HL-60 (cell line): ENCODE data around the gene INSL3.

Source experiments
- DNase-seq, 2 experiments: peaks; one replicate each; pipeline ENCODE4 v3.0.0-alpha.2; 2010 to 2020; ENCODE audit warnings: low read depth in 1 of 2, low spot score in 1 of 2
- H3K27ac ChIP-seq: fragments of 250-450 bp; sonication (Bioruptor Pico); replicated peaks from 2 replicates; pipeline ENCODE4 v1.5.1; 2020; ENCODE audit warnings: mild to moderate bottlenecking, moderate library complexity
- H3K27me3 ChIP-seq: fragments of 250-450 bp; sonication (Bioruptor Pico); 2 replicates; pipeline ENCODE4 v1.5.1; 2021; ENCODE audit warnings: mild to moderate bottlenecking, moderate library complexity; ENCODE audit not compliant: insufficient read depth, poor library complexity, severe bottlenecking
- H3K4me3 ChIP-seq: replicated peaks from 2 replicates; pipeline ENCODE4 v1.5.1; 2011; ENCODE audit warnings: mild to moderate bottlenecking, control low read depth, low read length; ENCODE audit not compliant: insufficient read depth
- CTCF ChIP-seq: IDR thresholded peaks from one replicate; pipeline ENCODE4 v1.5.1; 2011; ENCODE audit warnings: low read length, control low read depth, inconsistent platforms; ENCODE audit not compliant: insufficient read depth
- GABPA ChIP-seq: IDR thresholded peaks from 2 replicates; pipeline ENCODE4 v1.6.1; 2012; ENCODE audit warnings: low read depth
- POLR2AphosphoS5 ChIP-seq: IDR thresholded peaks from 2 replicates; pipeline ENCODE4 v1.6.1; 2012; ENCODE audit warnings: low read depth
- REST ChIP-seq: IDR thresholded peaks from 2 replicates; pipeline ENCODE4 v1.6.1; 2012; ENCODE audit warnings: low read depth; ENCODE audit not compliant: insufficient replicate concordance
- SPI1 ChIP-seq: IDR thresholded peaks from 2 replicates; pipeline ENCODE4 v1.6.1; 2012; ENCODE audit warnings: low read depth, mild to moderate bottlenecking, borderline replicate concordance

Gene INSL3

GRCh38 chr19:17843292-17843827 lies 22.0 kb upstream of the INSL3 start:
- TF ChIP-seq GABPA (no peak), SPI1 (no peak), CTCF (no peak), REST (no peak), POLR2AphosphoS5 (no peak)
- Histone ChIP-seq H3K4me3 (no peak overlapping the region), H3K27ac (no peak overlapping the region), H3K27me3 (no peaks in the 10 kb centered on the region)
- DNase-seq = no peak

GRCh38 chr19:17842663-17843291 lies 21.5 kb upstream of the INSL3 start:
- TF ChIP-seq POLR2AphosphoS5 = no peak
- no peak for TF ChIP-seq REST
- TF ChIP-seq GABPA = no peak
- TF ChIP-seq SPI1 = no peak
- TF ChIP-seq CTCF = no peak
- Histone ChIP-seq H3K4me3 (no peak overlapping the region), H3K27ac (no peak overlapping the region), H3K27me3 (no peaks in the 10 kb centered on the region)
- DNase-seq = no peak

GRCh38 chr19:17841810-17842662 lies 20.7 kb upstream of the INSL3 start:
- no peak for DNase-seq
- Histone ChIP-seq H3K4me3 (no peak overlapping the region), H3K27me3 (no peaks in the 10 kb centered on the region), H3K27ac (no peak overlapping the region)
- no peak for TF ChIP-seq REST
- TF ChIP-seq SPI1 = no peak
- TF ChIP-seq GABPA = no peak
- no peak for TF ChIP-seq CTCF
- no peak for TF ChIP-seq POLR2AphosphoS5
